Omental fat pad (tissue), 4 donors: ENCODE data around the gene EARS2. TPM values are rescaled to one million over a fixed set of nuclear protein-coding genes. Genes with fewer than 3 reads are reported as not detected.

Experiments used
- ATAC-seq: fragments of 150-250 bp; one replicate; pipeline ENCODE4 v1.9.1; 2016; ENCODE audit warnings: mild to moderate bottlenecking, moderate library complexity; ENCODE audit not compliant: low FRiP score
- DNase-seq: peaks from one replicate; pipeline ENCODE4 v3.0.0-alpha.2; 2019; ENCODE audit warnings: low spot score
- total RNA-seq, 4 donors: library from RNA; depleted of rRNA; stranded (reverse); fragments of >200 nt; gene quantifications; one replicate each; pipeline ENCODE4 v1.1.0, GENCODE V29; 2016
- TF ChIP-seq, protein P1 (sequence below), 3 donors: fragments of 450-650 bp; IDR thresholded peaks; one replicate each; pipeline ENCODE4 v1.5.1; 2016 to 2017; ENCODE audit warnings: antibody characterized with exemption in 3 of 3, mild to moderate bottlenecking in 3 of 3, moderate library complexity in 2 of 3

Gene EARS2
- total RNA-seq, 4 donors from 2014 or later = 18.1 to 24.3 (median 21.4) TPM

DNA sequence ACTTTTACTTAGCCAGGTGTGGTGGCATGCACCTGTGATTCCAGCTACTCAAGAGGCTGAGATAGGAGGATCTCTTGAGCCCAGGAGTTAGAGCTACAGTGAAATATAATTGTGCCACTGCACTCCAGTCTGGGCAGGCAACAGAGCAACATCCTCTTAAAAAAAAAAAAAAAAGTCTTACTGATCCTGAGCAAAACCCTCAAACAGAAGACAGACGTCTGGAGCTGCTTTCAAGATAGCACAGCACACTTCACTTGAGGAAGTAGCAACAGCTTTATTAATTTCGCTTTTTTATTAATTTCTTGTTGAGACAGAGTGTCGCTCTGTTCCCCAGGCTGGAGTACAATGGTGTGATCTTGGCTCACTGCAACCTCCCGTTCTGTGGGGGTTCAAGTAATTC lies 36.6 kb downstream of the EARS2 start:
- DNase-seq (no peak), ATAC-seq (no peak)
- TF ChIP-seq, protein P1, sequence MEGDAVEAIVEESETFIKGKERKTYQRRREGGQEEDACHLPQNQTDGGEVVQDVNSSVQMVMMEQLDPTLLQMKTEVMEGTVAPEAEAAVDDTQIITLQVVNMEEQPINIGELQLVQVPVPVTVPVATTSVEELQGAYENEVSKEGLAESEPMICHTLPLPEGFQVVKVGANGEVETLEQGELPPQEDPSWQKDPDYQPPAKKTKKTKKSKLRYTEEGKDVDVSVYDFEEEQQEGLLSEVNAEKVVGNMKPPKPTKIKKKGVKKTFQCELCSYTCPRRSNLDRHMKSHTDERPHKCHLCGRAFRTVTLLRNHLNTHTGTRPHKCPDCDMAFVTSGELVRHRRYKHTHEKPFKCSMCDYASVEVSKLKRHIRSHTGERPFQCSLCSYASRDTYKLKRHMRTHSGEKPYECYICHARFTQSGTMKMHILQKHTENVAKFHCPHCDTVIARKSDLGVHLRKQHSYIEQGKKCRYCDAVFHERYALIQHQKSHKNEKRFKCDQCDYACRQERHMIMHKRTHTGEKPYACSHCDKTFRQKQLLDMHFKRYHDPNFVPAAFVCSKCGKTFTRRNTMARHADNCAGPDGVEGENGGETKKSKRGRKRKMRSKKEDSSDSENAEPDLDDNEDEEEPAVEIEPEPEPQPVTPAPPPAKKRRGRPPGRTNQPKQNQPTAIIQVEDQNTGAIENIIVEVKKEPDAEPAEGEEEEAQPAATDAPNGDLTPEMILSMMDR (IDR thresholded peaks at IDR 0.05) = no peak

DNA sequence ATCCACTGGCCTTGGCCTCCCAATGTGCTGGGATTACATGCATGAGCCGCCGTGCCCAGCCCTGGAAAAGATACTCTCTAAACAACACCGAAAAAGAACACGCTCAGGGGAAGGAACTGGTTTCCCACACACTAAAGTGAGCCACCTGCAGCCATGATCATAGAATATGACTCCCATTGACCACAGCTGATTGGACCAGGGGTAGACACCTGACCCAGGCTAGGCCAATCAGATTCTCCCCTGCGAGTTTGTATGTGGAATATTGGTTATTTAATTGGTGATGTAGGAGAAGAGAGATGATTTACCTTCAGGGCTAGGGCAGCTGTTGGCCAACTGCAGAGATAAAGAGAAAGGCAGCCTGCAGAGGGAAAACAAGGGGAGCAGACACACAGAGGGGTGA lies 37.9 kb downstream of the EARS2 start:
- DNase-seq = no peak
- no peak for ATAC-seq
- TF ChIP-seq, protein P1 (IDR thresholded peaks at IDR 0.05) = no peak

DNA sequence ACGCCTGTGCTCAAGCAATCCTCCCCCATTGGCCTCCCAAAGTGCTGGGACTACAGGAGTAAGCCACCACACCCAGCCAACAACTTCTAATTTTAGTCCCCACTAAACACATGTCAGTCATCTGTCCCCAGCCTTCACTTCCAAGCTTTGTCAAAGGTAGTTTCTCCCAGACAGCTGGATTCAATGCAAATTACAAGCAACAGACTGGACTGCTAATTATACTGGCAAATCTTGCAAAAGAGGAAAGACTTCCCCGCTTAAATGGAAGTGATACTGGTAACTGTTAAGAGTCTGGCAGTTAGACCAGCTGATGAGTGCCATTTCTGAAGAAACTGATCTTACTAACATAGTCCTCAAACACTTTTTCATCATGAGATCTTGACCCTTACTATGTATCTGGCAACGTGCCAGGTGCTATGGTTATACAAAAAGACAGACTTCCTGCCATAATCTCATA lies 38.7 kb downstream of the EARS2 start:
- ATAC-seq (no peak), DNase-seq (no peak)
- TF ChIP-seq, protein P1 (IDR thresholded peaks at IDR 0.05) = no peak

- ATAC-seq (no peak), DNase-seq (no peak)
- TF ChIP-seq, protein P1 (IDR thresholded peaks at IDR 0.05) = no peak
Observed at GRCh38 chr16:23516366-23517137, 40.6 kb downstream of the EARS2 start.

DNA sequence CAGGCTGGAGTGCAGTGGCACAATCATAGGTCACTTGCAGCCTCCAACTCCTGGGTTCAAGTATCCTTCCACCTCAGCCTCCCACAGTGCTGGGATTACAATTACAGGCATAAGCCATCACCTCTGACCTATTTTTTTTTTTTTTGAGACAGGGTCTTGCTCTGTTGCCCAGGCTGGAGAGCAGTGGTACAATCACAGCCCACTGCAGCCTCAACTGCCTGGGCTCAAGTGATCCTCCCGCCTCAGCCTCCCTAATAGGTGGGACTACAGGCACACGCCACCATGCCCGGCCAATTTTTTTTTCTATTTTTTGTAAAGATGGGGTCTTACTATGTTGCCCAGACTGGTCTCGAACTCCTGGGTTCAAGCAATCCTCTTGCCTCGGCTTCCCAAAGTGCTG lies 41.3 kb downstream of the EARS2 start:
- TF ChIP-seq, protein P1 (IDR thresholded peaks at IDR 0.05) = no peak
- no peak for DNase-seq
- no peak for ATAC-seq

- TF ChIP-seq, protein P1 (IDR thresholded peaks at IDR 0.05) = no peak
- no peak for DNase-seq
- ATAC-seq = no peak
Observed at GRCh38 chr16:23514381-23515152, 42.6 kb downstream of the EARS2 start.
